ENCODE data around the gene RAD51C.

RAD51C gene

DNA sequence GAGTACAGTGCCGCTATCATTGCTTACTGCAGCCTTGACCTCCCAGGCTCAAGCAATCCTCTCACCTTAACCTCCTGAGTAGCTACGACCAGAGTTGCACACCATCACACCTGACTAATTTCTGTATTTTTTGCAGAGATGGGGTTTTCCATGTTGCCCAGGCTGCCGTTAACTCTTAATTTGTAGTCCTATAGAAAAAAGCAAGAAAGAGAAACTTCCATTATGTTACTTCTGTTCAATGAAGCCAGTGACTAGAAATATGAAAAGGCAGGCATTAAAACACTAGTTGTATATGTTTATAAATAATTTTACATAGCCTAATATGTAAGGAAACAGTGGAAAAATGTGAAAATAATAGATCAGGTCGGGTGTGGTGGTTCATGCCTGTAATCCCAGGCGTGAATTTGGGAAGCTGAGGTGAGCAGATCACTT, 9.7 kb downstream of the RAD51C start:
- DNase-seq (ENCODE audit: low spot score): no peak
- TF ChIP-seq, protein P1, sequence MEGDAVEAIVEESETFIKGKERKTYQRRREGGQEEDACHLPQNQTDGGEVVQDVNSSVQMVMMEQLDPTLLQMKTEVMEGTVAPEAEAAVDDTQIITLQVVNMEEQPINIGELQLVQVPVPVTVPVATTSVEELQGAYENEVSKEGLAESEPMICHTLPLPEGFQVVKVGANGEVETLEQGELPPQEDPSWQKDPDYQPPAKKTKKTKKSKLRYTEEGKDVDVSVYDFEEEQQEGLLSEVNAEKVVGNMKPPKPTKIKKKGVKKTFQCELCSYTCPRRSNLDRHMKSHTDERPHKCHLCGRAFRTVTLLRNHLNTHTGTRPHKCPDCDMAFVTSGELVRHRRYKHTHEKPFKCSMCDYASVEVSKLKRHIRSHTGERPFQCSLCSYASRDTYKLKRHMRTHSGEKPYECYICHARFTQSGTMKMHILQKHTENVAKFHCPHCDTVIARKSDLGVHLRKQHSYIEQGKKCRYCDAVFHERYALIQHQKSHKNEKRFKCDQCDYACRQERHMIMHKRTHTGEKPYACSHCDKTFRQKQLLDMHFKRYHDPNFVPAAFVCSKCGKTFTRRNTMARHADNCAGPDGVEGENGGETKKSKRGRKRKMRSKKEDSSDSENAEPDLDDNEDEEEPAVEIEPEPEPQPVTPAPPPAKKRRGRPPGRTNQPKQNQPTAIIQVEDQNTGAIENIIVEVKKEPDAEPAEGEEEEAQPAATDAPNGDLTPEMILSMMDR (conservative IDR thresholded peaks at IDR 0.05; ENCODE audit: low read depth): no peak
- no peak overlapping the region for H3K27ac ChIP-seq
- ChIA-PET POLR2A (ENCODE audit: low non-redundant PET) (no interaction called here), CTCF (interaction anchor here (0.7 kb wide), 1 partner anchor 8 kb away, joined by 3 read pairs; no protein-coding TSS in a partner anchor)

DNA sequence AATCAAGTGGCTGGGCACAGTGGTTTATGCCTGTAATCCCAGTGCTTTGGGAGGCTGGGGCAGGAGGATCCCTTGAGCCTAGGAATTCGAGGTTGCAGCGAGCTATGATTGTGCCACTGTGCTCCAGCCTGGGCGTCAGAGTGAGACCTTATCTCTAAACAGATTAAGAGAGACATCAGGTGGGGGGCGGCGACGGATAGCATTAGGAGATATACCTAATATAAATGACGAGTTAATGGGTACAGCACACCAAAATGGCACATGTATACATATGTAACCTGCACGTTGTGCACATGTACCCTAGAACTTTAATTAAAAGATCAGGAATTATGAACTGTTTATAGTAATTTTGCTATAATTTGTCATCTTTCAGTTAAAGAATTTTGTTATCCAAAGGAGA, 10.3 kb downstream of the RAD51C start:
- CTCF ChIA-PET: no interaction called here
- TF ChIP-seq, protein P1 (conservative IDR thresholded peaks at IDR 0.05; ENCODE audit: low read depth): no peak
- DNase-seq (ENCODE audit: low spot score): no peak
- POLR2A ChIA-PET (ENCODE audit: low non-redundant PET): no interaction called here
- no peak overlapping the region for H3K27ac ChIP-seq

DNA sequence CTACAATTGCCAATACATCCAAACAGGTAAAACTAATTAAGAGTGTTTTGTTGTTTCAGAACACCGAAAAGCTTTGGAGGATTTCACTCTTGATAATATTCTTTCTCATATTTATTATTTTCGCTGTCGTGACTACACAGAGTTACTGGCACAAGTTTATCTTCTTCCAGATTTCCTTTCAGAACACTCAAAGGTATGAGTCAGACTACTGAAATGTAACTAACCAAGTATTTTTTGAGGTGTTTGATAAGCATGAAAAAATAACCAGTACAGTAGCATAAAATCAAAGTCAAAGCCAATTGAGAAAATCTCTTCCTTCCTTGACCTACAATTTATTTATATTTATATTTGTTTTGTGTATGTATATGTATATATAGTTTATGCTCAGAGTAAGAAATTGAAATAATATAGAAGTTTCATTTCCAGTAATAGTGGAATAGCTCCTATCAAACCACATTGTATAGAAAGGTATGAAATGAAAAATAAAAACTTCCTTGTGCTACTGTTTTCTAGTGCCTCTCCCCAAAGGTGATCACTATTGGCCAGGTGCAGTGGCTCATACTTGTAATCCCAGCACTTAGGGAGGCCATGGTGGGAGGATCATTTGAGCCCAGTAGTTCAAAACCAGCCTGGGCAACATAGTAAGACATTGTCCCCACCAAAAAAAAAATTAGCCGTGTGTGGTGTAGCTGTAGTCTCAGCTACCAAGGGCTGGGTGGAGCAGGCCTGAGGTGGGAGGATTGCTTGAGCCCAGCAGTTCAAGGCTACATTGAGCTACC, 10.9 kb downstream of the RAD51C start:
- peak; percentile 45 for DNase-seq (ENCODE audit: low spot score)
- CTCF ChIA-PET: no interaction called here
- TF ChIP-seq, protein P1 (conservative IDR thresholded peaks at IDR 0.05; ENCODE audit: low read depth): no peak
- POLR2A ChIA-PET (ENCODE audit: low non-redundant PET): no interaction called here
- no peak overlapping the region for H3K27ac ChIP-seq

DNA sequence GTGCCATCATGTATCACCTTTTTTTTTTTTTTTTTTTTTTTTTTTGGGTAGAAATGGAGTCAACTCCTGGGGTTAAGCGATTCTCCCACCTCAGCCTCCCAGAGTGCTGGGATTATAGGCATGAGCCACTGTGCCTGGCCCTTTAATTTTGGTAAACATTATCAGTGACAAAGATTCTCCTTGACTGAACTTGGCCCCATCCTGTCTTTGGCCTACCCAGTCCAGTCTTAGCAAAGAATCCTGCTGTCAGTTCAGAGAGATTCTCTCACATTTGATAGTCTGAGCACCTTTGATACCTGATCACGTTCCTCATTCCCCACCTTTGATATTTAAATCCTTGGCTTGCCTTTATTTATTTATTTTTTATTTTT, 11.5 kb downstream of the RAD51C start:
- TF ChIP-seq, protein P1 (conservative IDR thresholded peaks at IDR 0.05; ENCODE audit: low read depth): no peak
- CTCF ChIA-PET: no interaction called here
- DNase-seq (ENCODE audit: low spot score): no peak
- POLR2A ChIA-PET (ENCODE audit: low non-redundant PET): no interaction called here
- no peak overlapping the region for H3K27ac ChIP-seq

DNA sequence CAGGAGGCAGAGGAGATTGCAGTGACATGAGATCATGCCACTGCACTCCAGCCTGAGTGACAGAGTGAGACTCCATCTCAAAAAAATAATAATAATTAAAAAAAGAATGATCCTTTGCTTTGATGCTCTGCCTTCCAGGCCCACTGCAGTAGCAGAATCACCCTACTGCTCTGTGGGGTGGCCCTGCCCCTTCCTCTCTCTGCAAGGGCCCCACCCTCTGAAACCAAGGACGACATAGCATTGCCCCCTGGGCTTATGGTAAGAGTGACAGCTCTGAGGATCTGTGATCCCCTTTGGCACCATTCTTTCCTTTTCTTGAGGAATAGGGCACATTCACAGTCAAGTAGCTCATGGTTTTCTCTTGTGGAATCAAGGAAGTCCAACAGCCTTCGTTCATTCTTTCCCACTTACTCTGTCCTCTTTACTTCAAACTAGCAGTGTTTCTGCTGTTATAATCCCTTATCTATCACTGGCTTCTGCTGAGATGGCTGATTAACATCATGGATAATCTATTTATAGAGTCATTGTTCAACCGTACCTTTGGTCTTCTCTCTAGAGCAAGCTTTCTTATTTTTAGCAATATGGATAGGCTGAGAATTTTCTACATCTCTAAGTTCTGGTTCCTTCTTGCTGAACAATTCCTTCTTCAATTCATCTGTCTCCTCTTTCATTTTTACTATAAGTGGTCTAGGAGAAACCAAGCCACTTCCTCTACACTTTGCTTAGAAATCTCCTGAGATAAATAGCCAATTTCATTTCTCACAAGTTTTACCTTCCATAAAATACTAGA, 14.1 kb downstream of the RAD51C start:
- no peak for DNase-seq (ENCODE audit: low spot score)
- POLR2A ChIA-PET (ENCODE audit: low non-redundant PET): no interaction called here
- TF ChIP-seq, protein P1 (conservative IDR thresholded peaks at IDR 0.05; ENCODE audit: low read depth): no peak
- H3K27ac ChIP-seq: no peak overlapping the region
- CTCF ChIA-PET: no interaction called here

DNA sequence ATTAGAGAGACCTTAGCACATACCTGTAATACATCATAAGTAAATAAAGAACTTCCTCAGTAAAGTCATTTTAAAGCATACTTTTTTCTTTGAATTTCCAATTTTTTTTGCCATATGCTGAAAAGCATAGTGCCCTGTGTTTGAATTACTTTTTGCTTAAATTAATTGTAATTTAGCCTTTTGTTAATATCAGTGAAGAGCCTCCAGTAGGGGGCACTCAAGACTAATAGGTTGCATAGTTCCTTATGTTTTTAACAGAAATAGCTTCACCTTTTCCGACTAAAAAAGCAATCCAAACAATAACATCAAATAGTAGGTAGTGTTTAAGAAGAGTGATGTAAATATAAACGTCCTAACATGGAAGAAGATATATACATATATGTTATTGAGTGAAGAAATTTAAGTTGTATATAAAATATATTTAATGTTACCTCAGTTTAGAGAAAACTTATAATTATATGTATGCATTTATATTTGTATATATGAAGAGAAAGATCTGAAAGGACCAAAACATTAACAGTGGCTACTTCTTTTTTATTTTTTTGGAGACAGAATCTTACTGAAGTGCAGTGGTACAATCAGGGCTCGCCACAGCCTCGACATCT, 18.6 kb downstream of the RAD51C start:
- POLR2A ChIA-PET (ENCODE audit: low non-redundant PET): interaction anchor here (0.6 kb wide), 1 partner anchor 12 kb away, joined by 3 read pairs; no protein-coding TSS in a partner anchor
- DNase-seq (ENCODE audit: low spot score): peak; percentile 17
- TF ChIP-seq, protein P1 (conservative IDR thresholded peaks at IDR 0.05; ENCODE audit: low read depth): peak; percentile 87
- CTCF ChIA-PET: interaction anchor here (0.6 to 3.4 kb wide), 16 partner anchors 8 to 347 kb away, joined by 3 to 35 read pairs (median 4); no protein-coding TSS in a partner anchor
- H3K27ac ChIP-seq: no peak overlapping the region

All from RWPE1 (cell line).